ENCODE results near the gene PTPRH. TPM values are rescaled to one million over a fixed set of nuclear protein-coding genes. Genes with fewer than 3 reads are reported as not detected.

The PTPRH gene
- total and polyA plus RNA-seq, 9 of the 15 experiments (the other 6 are each of a cell fraction or from before 2014, with no cell fraction given), result 0.87 to 34.3 (median 22.7) TPM

GRCh38 chr19:55255618-55256423 lies 46.5 kb upstream of the PTPRH start (continued):
- peak; percentile 59; the same call in 1 of the 2 replicates for TF ChIP-seq ZNF740 (CRISPR knock-in tag; IDR thresholded peaks at IDR 0.05)
- no peak for TF ChIP-seq ZNF740 (tag; IDR thresholded peaks at IDR 0.05)
- peak; percentile 44; the same call in 1 of the 2 replicates for TF ChIP-seq RBFOX2 (IDR thresholded peaks at IDR 0.05; ENCODE audit: low read depth, low read length)

DNA sequence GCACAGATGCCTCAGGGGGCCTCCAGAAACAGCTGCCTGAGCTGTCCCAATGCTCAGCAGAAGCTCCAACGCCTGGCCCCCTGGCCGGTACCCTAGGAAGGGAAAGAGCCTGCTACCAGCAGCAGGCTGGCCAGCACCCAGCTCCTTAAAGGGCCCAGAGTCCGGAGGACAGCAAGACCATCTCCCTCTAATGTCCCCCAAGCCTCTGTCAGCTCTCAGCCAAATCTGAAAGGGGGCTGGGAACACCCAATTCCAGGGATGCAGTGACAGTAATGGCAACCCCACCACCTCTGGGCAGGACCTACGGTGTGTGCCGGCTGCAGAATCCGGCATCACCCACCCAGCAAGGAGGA lies 45.3 kb upstream of the PTPRH start:
- Histone ChIP-seq H3K79me2 (ENCODE audit: control insufficient read depth, insufficient read depth, low read length) (peaks cover 93% of the 10 kb centered on the region), H2AFZ (ENCODE audit: low read depth, low read length) (no peak overlapping the region), H3K4me1 (replicated peaks in 1 of 2; ENCODE audit: control insufficient read depth in 2 of 2, insufficient read depth in 2 of 2, low read length in 2 of 2) (peaks cover 27 to 54% of the 10 kb centered on the region in 2 experiments; a peak in 4 of 5 replicates), H3K27me3 (ENCODE audit: control insufficient read depth in 2 of 2, insufficient read depth in 2 of 2, low read length in 2 of 2) (no peaks in the 10 kb centered on the region), H3K27ac (ENCODE audit: extremely low read depth, low read depth, low read length) (peak overlapping the region; percentile 20; the same call in 1 of the 3 replicates), H3K9me1 (ENCODE audit: control insufficient read depth, insufficient read depth, low read length) (peaks cover 9% of the 10 kb centered on the region), H3K9ac (ENCODE audit: insufficient read depth in 1 of 2, low read depth in 2 of 2, low read length in 2 of 2) (peak overlapping the region in 1 of 2 experiments; percentile 80; a peak in 2 of 4 replicates), H3K4me2 (ENCODE audit: insufficient read depth, low read length) (no peak overlapping the region), H4K20me1 (replicated peaks; ENCODE audit: control insufficient read depth, insufficient read depth, low read length) (peaks cover 66% of the 10 kb centered on the region), H3K4me3 (no peak overlapping the region), H3K9me3 (replicated peaks; ENCODE audit: control insufficient read depth, insufficient read depth, low read depth, low read length) (no peaks in the 10 kb centered on the region), H3K36me3 (ENCODE audit: control insufficient read depth, insufficient read depth, low read length) (peaks cover 70% of the 10 kb centered on the region)
- BruUV-seq (replicated peaks), result no TSS peak
- ChIA-PET CTCF (ENCODE audit: low intra/inter-chr PET ratio) (no interaction called here), POLR2A (interaction anchor here (0.6 to 2.1 kb wide), 7 partner anchors 9 to 199 kb away, joined by 3 to 7 read pairs (median 5); partner anchors contain the start of gene HSPBP1)
- in situ Hi-C loops (cut with MboI), result no loop called here
- ATAC-seq (no peak), FAIRE-seq (no peak), DNase-seq (ENCODE audit: extremely low read depth in 1 of 4, low spot score in 3 of 4) (no peak)
- TF ChIP-seq POLR2G (IDR thresholded peaks at IDR 0.05; ENCODE audit: low read depth, low read length) (peak; percentile 12; the same call in 1 of the 2 replicates), POU5F1 (IDR thresholded peaks at IDR 0.05; ENCODE audit: borderline replicate concordance, low read depth, low read length, partially characterized antibody) (no peak)
- intact Hi-C loops (cut with micrococcal nuclease), result no loop called here
- 87% methylated on average over 6 of the region's 6 CpGs for WGBS (ENCODE audit: insufficient coverage, low coverage, missing lambda C conversion rate)

Data from K562 (cell line).